H9 (cell line): ENCODE data around the gene USP6NL. TPM values are rescaled to one million over a fixed set of nuclear protein-coding genes. Genes with fewer than 3 reads are reported as not detected.

ENCODE experiments used
- DNase-seq: peaks from one replicate; pipeline ENCODE4 v3.0.0-alpha.2; 2017
- H2AFZ ChIP-seq: one replicate; pipeline ENCODE4 v1.6.1; 2013; ENCODE audit warnings: mild to moderate bottlenecking, low read length, control low read depth, moderate library complexity
- H2AK5ac ChIP-seq: 2 replicates; pipeline ENCODE4 v1.6.1; 2013; ENCODE audit warnings: low read length, control low read depth, mixed read lengths; ENCODE audit not compliant: insufficient read length
- H2BK120ac ChIP-seq: one replicate; pipeline ENCODE4 v1.6.1; 2013; ENCODE audit warnings: low read depth, mild to moderate bottlenecking, low read length, control low read depth, inconsistent platforms; ENCODE audit not compliant: poor library complexity, severe bottlenecking
- H2BK12ac ChIP-seq: 2 replicates; pipeline ENCODE4 v1.6.1; 2013; ENCODE audit warnings: low read length, control low read depth, mixed read lengths, low read depth; ENCODE audit not compliant: insufficient read length
- H2BK15ac ChIP-seq: 2 replicates; pipeline ENCODE4 v1.6.1; 2013; ENCODE audit warnings: low read depth, low read length, control low read depth
- H2BK20ac ChIP-seq: one replicate; pipeline ENCODE4 v1.6.1; 2013; ENCODE audit warnings: low read depth, mild to moderate bottlenecking, low read length, control low read depth, inconsistent platforms; ENCODE audit not compliant: poor library complexity, severe bottlenecking
- H2BK5ac ChIP-seq: 2 replicates; pipeline ENCODE4 v1.6.1; 2013; ENCODE audit warnings: low read length, control low read depth, mixed read lengths; ENCODE audit not compliant: insufficient read length
- H3K14ac ChIP-seq: 2 replicates; pipeline ENCODE4 v1.6.1; 2013; ENCODE audit warnings: low read length, control low read depth; ENCODE audit not compliant: insufficient read depth
- H3K18ac ChIP-seq: 2 replicates; pipeline ENCODE4 v1.6.1; 2013; ENCODE audit warnings: low read depth, mild to moderate bottlenecking, mixed read lengths, low read length, control low read depth; ENCODE audit not compliant: insufficient read length
- H3K23ac ChIP-seq: 2 replicates; pipeline ENCODE4 v1.6.1; 2013; ENCODE audit warnings: low read length, control low read depth, mixed read lengths, low read depth; ENCODE audit not compliant: insufficient read length
- H3K23me2 ChIP-seq: 2 replicates; pipeline ENCODE4 v1.6.1; 2013; ENCODE audit warnings: low read depth, mild to moderate bottlenecking, mixed read lengths, low read length, control low read depth; ENCODE audit not compliant: insufficient read length, poor library complexity, severe bottlenecking
- H3K27ac ChIP-seq: 2 replicates; pipeline ENCODE4 v1.5.1; 2013; ENCODE audit warnings: low read length, control low read depth, mixed read lengths, low read depth; ENCODE audit not compliant: insufficient read length
- H3K27me3 ChIP-seq: 2 replicates; pipeline ENCODE4 v1.6.1; 2013; ENCODE audit warnings: low read length, control low read depth, inconsistent platforms; ENCODE audit not compliant: insufficient read depth
- H3K4ac ChIP-seq: 2 replicates; pipeline ENCODE4 v1.6.1; 2013; ENCODE audit warnings: low read depth, mild to moderate bottlenecking, control low read depth, inconsistent platforms, low read length, moderate library complexity
- H3K4me1 ChIP-seq: 2 replicates; pipeline ENCODE4 v1.6.1; 2013; ENCODE audit warnings: low read length, control low read depth, inconsistent platforms; ENCODE audit not compliant: insufficient read depth
- H3K4me2 ChIP-seq: 2 replicates; pipeline ENCODE4 v1.6.1; 2013; ENCODE audit warnings: low read length, control low read depth, mixed read lengths; ENCODE audit not compliant: insufficient read length, insufficient read depth
- H3K56ac ChIP-seq: 2 replicates; pipeline ENCODE4 v1.6.1; 2013; ENCODE audit warnings: low read depth, mild to moderate bottlenecking, mixed read lengths, low read length, control low read depth; ENCODE audit not compliant: insufficient read length
- H3K79me1 ChIP-seq: 2 replicates; pipeline ENCODE4 v1.6.1; 2013; ENCODE audit warnings: low read depth, mild to moderate bottlenecking, moderate library complexity, low read length, control low read depth, inconsistent platforms; ENCODE audit not compliant: insufficient read depth, poor library complexity, severe bottlenecking
- H3K79me2 ChIP-seq: 2 replicates; pipeline ENCODE4 v1.6.1; 2013; ENCODE audit warnings: low read length, control low read depth, inconsistent platforms; ENCODE audit not compliant: insufficient read depth
- H3K9ac ChIP-seq: 2 replicates; pipeline ENCODE4 v1.6.1; 2013; ENCODE audit warnings: low read length, control low read depth, mixed read lengths; ENCODE audit not compliant: insufficient read length; ENCODE audit errors: extremely low read depth
- H3K9me3 ChIP-seq: one replicate; pipeline ENCODE4 v1.6.1; 2013; ENCODE audit warnings: low read depth, low read length, inconsistent platforms; ENCODE audit not compliant: control insufficient read depth
- H3T11ph ChIP-seq: one replicate; pipeline ENCODE4 v1.6.1; 2013; ENCODE audit warnings: mild to moderate bottlenecking, low read length, control low read depth, inconsistent platforms
- H4K20me1 ChIP-seq: one replicate; pipeline ENCODE4 v1.6.1; 2013; ENCODE audit not compliant: control insufficient read depth, insufficient read length, insufficient read depth
- H4K5ac ChIP-seq: 2 replicates; pipeline ENCODE4 v1.6.1; 2013; ENCODE audit warnings: low read depth, mild to moderate bottlenecking, mixed read lengths, low read length, control low read depth; ENCODE audit not compliant: insufficient read length
- H4K8ac ChIP-seq: replicated peaks from 2 replicates; pipeline ENCODE4 v1.6.1; 2013; ENCODE audit warnings: low read length, control low read depth, mixed read lengths, low read depth; ENCODE audit not compliant: insufficient read length
- H4K91ac ChIP-seq: 2 replicates; pipeline ENCODE4 v1.6.1; 2013; ENCODE audit warnings: low read depth, mild to moderate bottlenecking, moderate library complexity, mixed read lengths, low read length, control low read depth; ENCODE audit not compliant: insufficient read length
- H3K27ac Mint-ChIP-seq, 3 experiments: 2 replicates in 2 of 3; 3 replicates in 1 of 3; pipeline ENCODE4 v1.8.0; 2020 to 2021; ENCODE audit warnings: mixed read lengths in 3 of 3, mild to moderate bottlenecking in 1 of 3, moderate library complexity in 1 of 3
- H3K27me3 Mint-ChIP-seq: 2 replicates; pipeline ENCODE4 v1.8.0; 2021; ENCODE audit warnings: low read depth, mild to moderate bottlenecking, moderate library complexity, mixed read lengths
- H3K36me3 Mint-ChIP-seq, 3 experiments: 2 replicates in 2 of 3; 3 replicates in 1 of 3; pipeline ENCODE4 v1.8.0; 2020 to 2021; ENCODE audit warnings: low read depth in 3 of 3, mixed read lengths in 3 of 3; ENCODE audit not compliant: insufficient read depth in 1 of 3
- H3K4me1 Mint-ChIP-seq, 2 experiments: 2 replicates each; pipeline ENCODE4 v1.8.0; 2020; ENCODE audit warnings: mixed read lengths in 2 of 2
- H3K4me3 Mint-ChIP-seq, 2 experiments: 2 replicates in 1 of 2; 3 replicates in 1 of 2; pipeline ENCODE4 v1.8.0; 2020 to 2021; ENCODE audit warnings: mild to moderate bottlenecking in 2 of 2, mixed read lengths in 2 of 2, moderate library complexity in 1 of 2
- H3K9me3 Mint-ChIP-seq, 2 experiments: 2 replicates in 1 of 2; 3 replicates in 1 of 2; pipeline ENCODE4 v1.8.0; 2020; ENCODE audit warnings: mild to moderate bottlenecking in 2 of 2, mixed read lengths in 2 of 2, moderate library complexity in 1 of 2
- WGBS: extraction: QIAGEN DNeasy Blood & Tissue Kit; methylation state at CpG from one replicate; pipeline ENCODE4 v1.1.7; 2013; ENCODE audit warnings: missing lambda C conversion rate, low lambda C conversion rate, mixed read lengths; ENCODE audit not compliant: insufficient read length; ENCODE audit errors: extremely low coverage; 5-methylcytosine and 5-hydroxymethylcytosine counted together
- total RNA-seq: library from RNA; stranded (reverse); gene quantifications from 2 replicates; pipeline ENCODE4 v1.2.1, GENCODE V29; 2021
- TF ChIP-seq, protein P1 (sequence below): fragments of 200-600 bp; sonication (generic); conservative IDR thresholded peaks from 3 replicates; pipeline ENCODE4 v1.8.0; 2021; ENCODE audit warnings: antibody characterized with exemption, mild to moderate bottlenecking

USP6NL gene
- total RNA-seq, 1 experiment from 2014 or later = 28.3 TPM

DNA sequence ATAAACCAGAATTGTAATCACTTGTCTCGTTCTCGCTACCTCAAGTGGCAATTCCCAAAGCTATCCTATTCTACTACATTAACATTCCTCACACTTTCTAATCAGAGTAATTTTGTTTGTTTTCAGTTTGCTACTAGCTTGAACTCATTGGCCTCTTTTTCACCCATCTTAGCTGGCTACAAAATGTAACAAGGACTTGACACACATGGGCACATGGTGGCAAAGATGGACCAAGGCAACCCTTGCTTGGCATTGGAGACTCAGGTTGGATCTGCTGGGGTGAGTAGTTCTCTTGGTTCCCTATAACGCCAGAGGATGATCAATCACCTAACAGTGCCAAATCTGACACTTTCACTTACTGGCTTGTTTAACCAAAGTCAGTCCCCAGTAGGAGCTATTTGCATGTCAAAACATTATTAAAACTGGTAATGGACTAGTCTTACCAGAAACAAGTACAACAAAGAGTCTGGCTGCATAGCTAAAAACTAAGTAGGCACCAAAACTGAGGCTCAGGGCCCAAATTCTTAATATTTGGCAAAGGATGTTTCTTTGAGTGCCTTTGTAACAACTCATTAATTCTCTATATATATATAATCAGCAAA, 1.9 kb downstream of the USP6NL start:
- Mint-ChIP-seq H3K9me3 (no peaks in the 10 kb centered on the region), H3K4me3 (peak overlapping the region; percentile 46 to 70), H3K27ac (no peak overlapping the region), H3K4me1 (peaks cover 37 to 41% of the 10 kb centered on the region in 2 experiments), H3K27me3 (peaks cover 8% of the 10 kb centered on the region), H3K36me3 (peaks cover 0 to 6% (median 2%) of the 10 kb centered on the region in 3 experiments; a peak in 2 of 7 replicates)
- H3K23ac ChIP-seq = no peak overlapping the region
- no peak overlapping the region for H3K4ac ChIP-seq
- H2AK5ac ChIP-seq = no peak overlapping the region
- H3K79me1 ChIP-seq = peaks cover 3% of the 10 kb centered on the region
- no peak overlapping the region for H2BK5ac ChIP-seq
- H3K18ac ChIP-seq = no peak overlapping the region
- no peak overlapping the region for H4K5ac ChIP-seq
- no peak overlapping the region for H2BK20ac ChIP-seq
- H2AFZ ChIP-seq = no peak overlapping the region
- H4K8ac ChIP-seq = no peak overlapping the region
- no peaks in the 10 kb centered on the region for H3K27me3 ChIP-seq
- H2BK120ac ChIP-seq = no peak overlapping the region
- no peaks in the 10 kb centered on the region for H3K9me3 ChIP-seq
- no peak overlapping the region for H2BK12ac ChIP-seq
- H3T11ph ChIP-seq = no peak overlapping the region
- TF ChIP-seq, protein P1, sequence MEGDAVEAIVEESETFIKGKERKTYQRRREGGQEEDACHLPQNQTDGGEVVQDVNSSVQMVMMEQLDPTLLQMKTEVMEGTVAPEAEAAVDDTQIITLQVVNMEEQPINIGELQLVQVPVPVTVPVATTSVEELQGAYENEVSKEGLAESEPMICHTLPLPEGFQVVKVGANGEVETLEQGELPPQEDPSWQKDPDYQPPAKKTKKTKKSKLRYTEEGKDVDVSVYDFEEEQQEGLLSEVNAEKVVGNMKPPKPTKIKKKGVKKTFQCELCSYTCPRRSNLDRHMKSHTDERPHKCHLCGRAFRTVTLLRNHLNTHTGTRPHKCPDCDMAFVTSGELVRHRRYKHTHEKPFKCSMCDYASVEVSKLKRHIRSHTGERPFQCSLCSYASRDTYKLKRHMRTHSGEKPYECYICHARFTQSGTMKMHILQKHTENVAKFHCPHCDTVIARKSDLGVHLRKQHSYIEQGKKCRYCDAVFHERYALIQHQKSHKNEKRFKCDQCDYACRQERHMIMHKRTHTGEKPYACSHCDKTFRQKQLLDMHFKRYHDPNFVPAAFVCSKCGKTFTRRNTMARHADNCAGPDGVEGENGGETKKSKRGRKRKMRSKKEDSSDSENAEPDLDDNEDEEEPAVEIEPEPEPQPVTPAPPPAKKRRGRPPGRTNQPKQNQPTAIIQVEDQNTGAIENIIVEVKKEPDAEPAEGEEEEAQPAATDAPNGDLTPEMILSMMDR = no peak
- H2BK15ac ChIP-seq = no peak overlapping the region
- no peak overlapping the region for H3K9ac ChIP-seq
- peaks cover 9% of the 10 kb centered on the region for H3K4me1 ChIP-seq
- peaks cover 30% of the 10 kb centered on the region; the same call in 1 of the 2 replicates for H3K79me2 ChIP-seq
- peaks cover 7% of the 10 kb centered on the region for H3K23me2 ChIP-seq
- WGBS = 100% methylated on average over 2 of the region's 3 CpGs
- no peak for DNase-seq
- H4K20me1 ChIP-seq = no peaks in the 10 kb centered on the region
- H4K91ac ChIP-seq = no peak overlapping the region
- H3K56ac ChIP-seq = no peak overlapping the region
- peak overlapping the region; percentile 62 for H3K4me2 ChIP-seq
- no peak overlapping the region for H3K27ac ChIP-seq
- H3K14ac ChIP-seq = no peak overlapping the region
